Activated CD4-positive, alpha-beta memory T cell treated with anti-CD3 and anti-CD28 coated beads, Interleukin-2, amount 10 ng/mL, durations not matched to agents 7 days and 5 days (primary cell): Measurements from ENCODE around the gene CXorf65. TPM values are rescaled to one million over a fixed set of nuclear protein-coding genes. Genes with fewer than 3 reads are reported as not detected.

Source experiments
- total RNA-seq, 2 experiments: library from RNA; stranded (reverse); gene quantifications; one replicate each; pipeline ENCODE4 v1.2.3, GENCODE V29; 2021

Gene CXorf65
- total RNA-seq, 2 experiments from 2014 or later, result 26.4 to 29.9 TPM

Other genes with a start within 250 kb of the CXorf65 start
- gene TEX11, start 198.0 kb downstream of the CXorf65 start, total RNA-seq, result not detected
- gene SLC7A3, start 175.6 kb downstream of the CXorf65 start, total RNA-seq, result not detected
- 10 to 100 TPM; 43.2 to 43.5 TPM for gene SNX12, start 38.4 kb downstream of the CXorf65 start, total RNA-seq
- 10 to 100 TPM; 18.4 to 20.4 TPM for gene FOXO4, start 10.9 kb downstream of the CXorf65 start, total RNA-seq
- gene IL2RG, start 4.8 kb upstream of the CXorf65 start, total RNA-seq, result 100 to 1,000 TPM; 633 to 637 TPM
- 10 to 100 TPM; 56.5 to 61.3 TPM for gene MED12, start 11.9 kb upstream of the CXorf65 start, total RNA-seq
- gene NLGN3, start 38.1 kb upstream of the CXorf65 start, total RNA-seq, result 1 to 10 TPM in 1 of 2 experiments, under 1 TPM in 1; 0.90 to 1.2 TPM
- not detected for gene GJB1, start 116.5 kb upstream of the CXorf65 start, total RNA-seq
- 10 to 100 TPM; 21.5 to 22.2 TPM for gene ZMYM3, start 147.4 kb upstream of the CXorf65 start, total RNA-seq
- 100 to 1,000 TPM; 376 to 400 TPM for gene NONO, start 176.9 kb upstream of the CXorf65 start, total RNA-seq
- 1 to 10 TPM; 2.9 to 4.4 TPM for gene ITGB1BP2, start 195.0 kb upstream of the CXorf65 start, total RNA-seq